GM08714 (cell line): ENCODE results near the gene FGFR2.
A peak's percentile ranks its signal among the peaks of the same experiment; 100 is the strongest.

Experiments used
- H3K4me3 ChIP-seq: fragments of 200-500 bp; sonication (Bioruptor generic); 2 replicates; pipeline ENCODE4 v1.5.1; 2014; ENCODE audit warnings: mild to moderate bottlenecking, low read length, inconsistent platforms
- ZNF274 ChIP-seq: IDR thresholded peaks from 2 replicates; pipeline ENCODE4 v1.6.1; 2012; ENCODE audit warnings: mild to moderate bottlenecking, low read depth, low read length

The FGFR2 gene

DNA sequence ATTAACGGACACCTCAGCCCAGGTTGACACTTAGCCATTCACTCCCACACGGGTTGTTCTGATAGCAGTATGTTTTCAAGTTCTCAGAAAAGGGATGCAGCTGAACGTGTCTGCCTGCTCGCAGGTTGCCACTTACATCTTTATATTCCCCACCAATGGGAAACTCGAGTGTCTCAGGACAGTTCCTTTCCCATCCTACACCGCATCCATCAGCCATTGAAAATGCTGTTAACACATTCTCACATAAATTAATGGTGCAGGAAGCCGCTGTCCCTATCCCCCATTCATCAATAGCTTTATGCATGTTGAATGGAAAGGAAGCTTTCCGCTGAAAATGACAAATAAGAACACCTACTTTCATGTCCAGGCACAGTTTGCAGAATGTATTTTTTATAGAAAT, 1.7 kb upstream of the FGFR2 start:
- H3K4me3 ChIP-seq, result no peak overlapping the region
- TF ChIP-seq ZNF274, result no peak

DNA sequence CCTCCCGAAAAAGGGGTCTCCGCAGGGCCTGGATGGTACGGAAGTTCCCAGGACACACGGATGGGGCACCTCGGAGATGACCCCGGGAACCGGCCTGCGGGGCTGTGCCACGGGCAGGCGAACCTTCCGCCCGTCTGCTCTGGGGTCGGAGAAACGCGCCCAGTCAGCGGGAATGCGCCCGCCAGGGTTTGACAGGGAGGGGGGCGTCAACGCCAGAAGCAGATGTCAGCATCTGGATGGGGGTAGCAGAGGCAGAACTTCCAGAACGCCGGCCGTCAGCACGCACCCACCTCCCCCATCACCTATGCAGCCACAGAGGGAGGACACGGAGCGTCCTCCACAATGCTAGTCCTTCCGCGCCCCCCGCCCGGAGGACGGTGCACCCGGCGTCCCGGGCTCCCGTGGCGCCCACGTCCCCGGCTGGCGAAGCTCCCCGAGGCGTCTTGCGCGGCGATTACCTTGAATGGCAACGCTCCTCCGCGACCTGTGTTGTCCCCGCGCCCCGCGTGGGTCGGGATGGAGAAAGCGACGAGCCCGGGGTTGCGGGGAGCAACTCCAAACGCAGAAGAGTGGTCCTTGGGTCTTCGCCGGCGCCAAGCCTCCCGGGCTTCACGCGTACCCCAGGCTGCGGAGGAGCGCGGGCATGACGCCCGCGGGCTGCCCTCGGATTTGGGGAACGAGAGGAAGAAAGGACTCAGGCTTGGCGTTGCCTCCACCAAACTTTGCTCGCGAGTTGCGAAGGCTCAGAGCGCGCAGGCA, 561 bp downstream of the FGFR2 start:
- peak overlapping the region; percentile 9 for H3K4me3 ChIP-seq
- no peak for TF ChIP-seq ZNF274

DNA sequence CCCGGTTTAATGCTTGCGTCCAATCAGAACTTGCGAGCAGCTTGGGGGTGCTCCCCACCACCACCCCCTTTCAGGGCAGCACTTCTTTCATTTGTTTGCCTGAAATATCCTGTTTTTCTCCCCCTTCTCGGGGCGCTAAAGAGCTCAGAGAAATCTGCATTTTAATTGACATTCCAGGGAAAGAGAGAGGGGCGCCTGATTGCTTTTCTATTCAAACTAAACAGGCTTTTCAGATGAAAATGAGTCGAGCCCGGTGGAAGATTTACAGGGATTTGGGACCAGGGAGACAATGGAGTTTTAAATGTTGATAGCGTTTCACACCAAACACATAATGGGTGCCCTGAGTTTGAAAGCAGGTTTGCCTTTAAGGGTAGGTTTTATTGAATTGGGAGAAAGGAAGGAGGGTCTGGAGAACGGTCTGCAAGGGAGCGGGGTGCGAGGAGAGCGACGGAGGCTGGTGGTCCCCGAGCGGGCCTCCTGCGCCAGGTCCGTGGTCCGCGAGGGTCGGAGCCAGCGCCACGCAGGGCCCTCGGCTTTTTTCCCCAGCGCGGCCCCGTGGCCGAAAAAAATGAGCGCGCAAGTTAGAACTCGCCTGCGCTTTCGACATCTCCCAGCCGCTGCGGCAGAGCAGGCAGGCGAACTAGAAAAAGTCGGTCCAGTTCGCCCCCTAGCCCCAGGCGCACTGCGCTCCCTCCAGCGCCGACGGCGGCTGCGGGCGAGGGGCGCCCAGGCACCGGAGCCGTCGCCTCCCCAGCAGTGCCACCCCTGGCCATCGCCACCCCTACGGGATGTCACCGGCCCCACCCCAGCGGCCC, 1.3 kb downstream of the FGFR2 start:
- H3K4me3 ChIP-seq, result no peak overlapping the region; the same call in 1 of the 2 replicates
- TF ChIP-seq ZNF274, result no peak

DNA sequence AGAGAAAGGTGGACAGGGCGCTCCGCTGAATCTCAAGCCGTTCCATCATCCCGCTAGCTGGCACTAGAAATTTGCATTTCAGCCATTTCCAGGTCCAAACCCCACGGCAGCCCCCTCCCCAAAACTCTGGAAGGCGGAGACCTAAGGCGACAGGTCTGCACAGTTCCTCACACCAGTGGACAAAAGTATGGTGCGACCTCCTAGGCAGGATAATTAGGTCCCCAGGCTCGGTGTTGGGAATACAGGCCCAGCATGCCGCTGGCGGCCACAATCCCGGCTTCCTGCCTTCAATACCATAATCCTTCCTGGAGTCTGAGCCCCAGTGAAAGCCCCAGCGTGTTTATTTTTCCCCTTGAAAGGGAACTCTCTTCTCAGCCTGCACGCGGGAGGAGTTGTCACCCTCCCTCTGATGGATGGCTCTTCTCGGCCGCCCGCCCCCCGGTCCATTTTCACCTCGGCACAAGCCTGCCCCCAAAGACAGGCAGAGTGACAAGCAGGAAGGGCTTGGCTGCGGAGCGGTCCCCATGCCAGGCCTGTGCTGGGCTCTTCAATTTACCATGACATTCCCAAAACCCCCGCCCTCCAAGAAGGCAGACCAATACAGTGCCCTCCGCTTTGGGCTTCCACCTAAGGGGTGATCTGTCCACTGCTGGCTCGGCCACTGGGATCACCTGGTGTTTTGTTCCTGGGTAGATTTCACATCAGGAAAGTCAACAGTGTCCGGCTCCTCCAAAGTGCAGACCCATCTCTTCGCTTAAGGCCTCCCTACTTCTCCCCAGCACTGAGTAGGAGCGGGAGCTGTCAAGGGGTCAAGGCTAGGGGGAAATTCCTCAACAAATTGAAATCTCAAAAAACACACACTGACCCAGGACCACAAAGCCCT, 2.2 kb downstream of the FGFR2 start:
- TF ChIP-seq ZNF274, result no peak

DNA sequence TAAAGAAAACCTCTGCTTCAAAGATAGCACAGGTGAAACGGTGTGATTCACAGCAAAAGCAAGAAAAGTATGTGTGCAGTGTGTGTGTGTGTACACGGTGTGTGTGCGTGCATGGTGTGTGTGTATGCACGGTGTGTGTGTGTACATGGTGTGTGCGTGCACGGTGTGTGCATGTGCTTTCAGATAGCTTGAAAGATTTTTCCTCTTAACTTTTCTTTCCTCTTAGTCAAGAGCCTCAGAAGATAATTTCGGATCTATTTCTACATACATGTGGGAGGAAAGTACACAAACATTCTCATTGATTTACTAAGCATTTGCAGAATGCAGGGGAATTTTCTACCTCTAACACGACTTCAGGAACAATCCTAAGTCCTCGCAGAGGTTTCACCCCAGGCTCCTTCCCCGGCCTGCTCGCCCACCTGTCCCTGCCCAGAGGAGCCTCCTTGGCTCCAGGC, 2.9 kb downstream of the FGFR2 start:
- H3K4me3 ChIP-seq, result no peak overlapping the region
- no peak for TF ChIP-seq ZNF274

More for the DNA sequence above, 2.2 kb downstream of the FGFR2 start:
- H3K4me3 ChIP-seq, result no peak overlapping the region

- TF ChIP-seq ZNF274, result no peak
- no peak overlapping the region for H3K4me3 ChIP-seq
Measured at GRCh38 chr10:121594623-121595350, 3.5 kb downstream of the FGFR2 start.

- H3K4me3 ChIP-seq, result no peak overlapping the region
- TF ChIP-seq ZNF274, result no peak
Measured at GRCh38 chr10:121594076-121594475, 4.2 kb downstream of the FGFR2 start.

- no peak for TF ChIP-seq ZNF274
- H3K4me3 ChIP-seq, result no peak overlapping the region
Measured at GRCh38 chr10:121593281-121594075, 4.8 kb downstream of the FGFR2 start.

- no peak overlapping the region for H3K4me3 ChIP-seq
- no peak for TF ChIP-seq ZNF274
Measured at GRCh38 chr10:121592155-121592890, 5.9 kb downstream of the FGFR2 start.

DNA sequence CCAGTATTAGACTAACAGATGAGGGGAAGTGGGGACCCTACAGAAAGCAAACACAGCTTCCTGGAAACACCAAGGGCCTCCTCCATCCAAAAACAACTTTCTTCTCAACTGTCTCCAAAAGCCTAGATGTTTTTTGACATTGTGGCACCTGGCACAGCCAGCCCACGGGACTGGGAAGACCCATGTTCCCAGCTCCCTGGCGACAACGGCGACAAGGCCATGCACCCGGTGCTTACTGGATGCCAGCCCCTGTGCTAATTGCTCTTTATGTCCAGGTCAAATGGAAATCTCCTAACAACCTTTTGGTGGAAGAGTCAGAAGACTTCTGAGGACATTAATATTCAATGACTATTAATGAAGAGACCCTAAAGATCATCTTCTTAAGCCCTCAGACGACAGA, 7.1 kb downstream of the FGFR2 start:
- no peak overlapping the region for H3K4me3 ChIP-seq
- no peak for TF ChIP-seq ZNF274

- TF ChIP-seq ZNF274, result no peak
- no peak overlapping the region for H3K4me3 ChIP-seq
Measured at GRCh38 chr10:121590772-121591171, 7.5 kb downstream of the FGFR2 start.

DNA sequence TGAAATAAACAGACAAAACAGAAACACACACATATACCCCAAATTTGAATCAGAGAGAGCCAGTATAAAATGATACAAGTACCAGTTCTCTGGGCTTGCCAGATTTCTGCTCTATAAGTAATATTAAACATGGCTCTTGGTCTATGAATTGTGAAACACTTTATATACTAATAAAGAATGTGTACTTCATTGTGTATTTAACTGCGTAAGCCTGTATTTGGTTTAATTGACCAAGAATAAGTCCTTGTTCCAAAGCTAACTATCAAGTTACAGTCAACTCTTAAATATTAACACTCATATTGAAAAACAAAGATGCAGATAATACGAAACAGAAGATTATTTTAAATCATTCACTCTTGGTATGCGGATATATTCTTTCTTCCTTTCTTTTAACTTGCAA, 8.7 kb downstream of the FGFR2 start:
- TF ChIP-seq ZNF274, result no peak

More for the DNA sequence above, 8.7 kb downstream of the FGFR2 start:
- no peak overlapping the region for H3K4me3 ChIP-seq
